Measurements from ENCODE around the gene B4GALT2. TPM values are rescaled to one million over a fixed set of nuclear protein-coding genes. Genes with fewer than 3 reads are reported as not detected.

B4GALT2 gene
- total and polyA plus RNA-seq, 2 donors (not counting 1 experiment from before 2014, with no cell fraction given): 4.6 to 6.5 TPM

GRCh38 chr1:44033756-44034155, 54.7 kb downstream of the B4GALT2 start:
- H2AFZ ChIP-seq (ENCODE audit: insufficient read depth, low read depth, low read length, poor library complexity, severe bottlenecking): no peak overlapping the region
- H3K36me3 ChIP-seq (replicated peaks in 1 of 2; ENCODE audit: control extremely low read depth in 1 of 2, control insufficient read depth in 1 of 2, extremely low read depth in 1 of 2, insufficient read depth in 2 of 2, low read length in 1 of 2): no peaks in the 10 kb centered on the region
- H3K27me3 ChIP-seq (replicated peaks in 1 of 4; ENCODE audit: control extremely low read depth in 1 of 4, control insufficient read depth in 3 of 4, insufficient read depth in 4 of 4, low read length in 3 of 4): peaks cover 0 to 4% (median 0%) of the 10 kb centered on the region in 4 experiments
- no peak overlapping the region for H3K4me3 ChIP-seq (ENCODE audit: control extremely low read depth in 1 of 5, extremely low read depth in 1 of 5, insufficient read depth in 1 of 5, low read depth in 2 of 5, low read length in 4 of 5)
- Mint-ChIP-seq H3K27ac (no peak overlapping the region), H3K4me3 (no peak overlapping the region), H3K9me3 (ENCODE audit: insufficient read depth) (no peaks in the 10 kb centered on the region), H3K4me1 (peaks cover 18% of the 10 kb centered on the region), H3K27me3 (no peaks in the 10 kb centered on the region)
- H3K9ac ChIP-seq (ENCODE audit: low read length): no peak overlapping the region
- no peak for TF ChIP-seq EZH2 (IDR thresholded peaks at IDR 0.05; ENCODE audit: borderline replicate concordance, insufficient read depth, low read depth, low read length, poor library complexity, severe bottlenecking)
- TF ChIP-seq, protein P1, sequence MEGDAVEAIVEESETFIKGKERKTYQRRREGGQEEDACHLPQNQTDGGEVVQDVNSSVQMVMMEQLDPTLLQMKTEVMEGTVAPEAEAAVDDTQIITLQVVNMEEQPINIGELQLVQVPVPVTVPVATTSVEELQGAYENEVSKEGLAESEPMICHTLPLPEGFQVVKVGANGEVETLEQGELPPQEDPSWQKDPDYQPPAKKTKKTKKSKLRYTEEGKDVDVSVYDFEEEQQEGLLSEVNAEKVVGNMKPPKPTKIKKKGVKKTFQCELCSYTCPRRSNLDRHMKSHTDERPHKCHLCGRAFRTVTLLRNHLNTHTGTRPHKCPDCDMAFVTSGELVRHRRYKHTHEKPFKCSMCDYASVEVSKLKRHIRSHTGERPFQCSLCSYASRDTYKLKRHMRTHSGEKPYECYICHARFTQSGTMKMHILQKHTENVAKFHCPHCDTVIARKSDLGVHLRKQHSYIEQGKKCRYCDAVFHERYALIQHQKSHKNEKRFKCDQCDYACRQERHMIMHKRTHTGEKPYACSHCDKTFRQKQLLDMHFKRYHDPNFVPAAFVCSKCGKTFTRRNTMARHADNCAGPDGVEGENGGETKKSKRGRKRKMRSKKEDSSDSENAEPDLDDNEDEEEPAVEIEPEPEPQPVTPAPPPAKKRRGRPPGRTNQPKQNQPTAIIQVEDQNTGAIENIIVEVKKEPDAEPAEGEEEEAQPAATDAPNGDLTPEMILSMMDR (IDR thresholded peaks at IDR 0.05): no peak
- H3K9me3 ChIP-seq (ENCODE audit: control extremely low read depth in 1 of 3, control insufficient read depth in 2 of 3, insufficient read depth in 1 of 3, low read length in 2 of 3): no peaks in the 10 kb centered on the region
- H4K20me1 ChIP-seq (ENCODE audit: control insufficient read depth, insufficient read depth, low read length, poor library complexity, severe bottlenecking): no peaks in the 10 kb centered on the region
- peaks cover 6 to 16% of the 10 kb centered on the region in 2 donors for H3K4me1 ChIP-seq (ENCODE audit: control insufficient read depth in 2 of 2, insufficient read depth in 2 of 2, low read length in 2 of 2)
- DNase-seq (no peak), ATAC-seq (ENCODE audit: low read depth) (no peak)
- ChIA-PET POLR2A (no interaction called here), CTCF (interaction anchor here (0.9 to 17.1 kb wide), 4 partner anchors 13 to 40 kb away, joined by 3 to 227 read pairs (median 31); no protein-coding TSS in a partner anchor)
- no peak overlapping the region for H3K27ac ChIP-seq (ENCODE audit: low read length in 2 of 2)
- intact Hi-C loops (cut with micrococcal nuclease): loop anchor here (5.0 kb wide), 2 partner anchors 666 to 1266 kb away; partner anchors contain the start of genes C1orf50, ELOVL1 and P3H1
- WGBS (ENCODE audit: insufficient coverage): 85% methylated on average over 5 of the region's 8 CpGs
- H3K4me2 ChIP-seq (replicated peaks; ENCODE audit: low read depth, low read length, poor library complexity, severe bottlenecking): no peak overlapping the region
- H3K79me2 ChIP-seq (ENCODE audit: control insufficient read depth, insufficient read depth, low read length): no peaks in the 10 kb centered on the region

DNA sequence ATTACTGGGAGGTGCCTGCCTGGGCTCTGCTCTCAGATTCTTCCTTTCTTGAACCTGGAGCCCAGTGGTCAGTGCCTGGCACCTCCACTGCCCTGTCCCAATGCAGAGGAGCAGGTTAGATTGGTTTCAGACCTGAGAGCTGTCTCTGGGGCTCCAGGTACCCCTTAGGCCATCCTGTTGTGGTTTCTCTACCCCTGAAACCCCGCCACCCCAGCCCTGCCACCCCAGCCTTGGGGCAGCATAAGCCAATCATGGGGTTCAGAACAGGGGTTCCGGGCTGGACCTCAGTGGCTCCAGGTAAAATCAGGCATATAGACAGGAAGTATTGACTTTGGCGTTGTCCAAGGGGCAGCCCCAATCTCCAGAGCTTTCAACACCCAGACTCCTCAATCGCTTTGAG, 55.4 kb downstream of the B4GALT2 start:
- CTCF ChIA-PET: interaction anchor here (0.6 to 17.1 kb wide), 5 partner anchors 13 to 32 kb away, joined by 3 to 227 read pairs (median 21); no protein-coding TSS in a partner anchor
- no peaks in the 10 kb centered on the region for H4K20me1 ChIP-seq (ENCODE audit: control insufficient read depth, insufficient read depth, low read length, poor library complexity, severe bottlenecking)

More for the DNA sequence above, 55.4 kb downstream of the B4GALT2 start:
- intact Hi-C loops (cut with micrococcal nuclease): loop anchor here (5.0 kb wide), 2 partner anchors 667 to 1267 kb away; partner anchors contain the start of genes C1orf50, ELOVL1 and P3H1
- ATAC-seq (ENCODE audit: low read depth): no peak
- H3K9ac ChIP-seq (ENCODE audit: low read length): no peak overlapping the region
- DNase-seq: no peak
- Mint-ChIP-seq H3K4me3 (no peak overlapping the region), H3K4me1 (peaks cover 11% of the 10 kb centered on the region), H3K27me3 (no peaks in the 10 kb centered on the region), H3K27ac (no peak overlapping the region), H3K9me3 (ENCODE audit: insufficient read depth) (no peaks in the 10 kb centered on the region)
- WGBS (ENCODE audit: insufficient coverage): 84% methylated on average over 4 of the region's 4 CpGs
- H3K36me3 ChIP-seq (replicated peaks in 1 of 2; ENCODE audit: control extremely low read depth in 1 of 2, control insufficient read depth in 1 of 2, extremely low read depth in 1 of 2, insufficient read depth in 2 of 2, low read length in 1 of 2): no peaks in the 10 kb centered on the region
- no peak overlapping the region for H3K4me2 ChIP-seq (replicated peaks; ENCODE audit: low read depth, low read length, poor library complexity, severe bottlenecking)
- H3K27me3 ChIP-seq (replicated peaks in 1 of 4; ENCODE audit: control extremely low read depth in 1 of 4, control insufficient read depth in 3 of 4, insufficient read depth in 4 of 4, low read length in 3 of 4): peaks cover 0 to 4% (median 0%) of the 10 kb centered on the region in 4 experiments
- no peaks in the 10 kb centered on the region for H3K9me3 ChIP-seq (ENCODE audit: control extremely low read depth in 1 of 3, control insufficient read depth in 2 of 3, insufficient read depth in 1 of 3, low read length in 2 of 3)
- no peaks in the 10 kb centered on the region for H3K79me2 ChIP-seq (ENCODE audit: control insufficient read depth, insufficient read depth, low read length)
- H2AFZ ChIP-seq (ENCODE audit: insufficient read depth, low read depth, low read length, poor library complexity, severe bottlenecking): no peak overlapping the region
- TF ChIP-seq EZH2 (IDR thresholded peaks at IDR 0.05; ENCODE audit: borderline replicate concordance, insufficient read depth, low read depth, low read length, poor library complexity, severe bottlenecking): no peak
- TF ChIP-seq, protein P1 (IDR thresholded peaks at IDR 0.05): no peak
- no peak overlapping the region for H3K4me3 ChIP-seq (ENCODE audit: control extremely low read depth in 1 of 5, extremely low read depth in 1 of 5, insufficient read depth in 1 of 5, low read depth in 2 of 5, low read length in 4 of 5)
- peaks cover 2 to 10% of the 10 kb centered on the region in 2 donors for H3K4me1 ChIP-seq (ENCODE audit: control insufficient read depth in 2 of 2, insufficient read depth in 2 of 2, low read length in 2 of 2)
- POLR2A ChIA-PET: no interaction called here
- H3K27ac ChIP-seq (ENCODE audit: low read length in 2 of 2): no peak overlapping the region
